Measurements from ENCODE around the gene DEPDC5. TPM values are rescaled to one million over a fixed set of nuclear protein-coding genes. Genes with fewer than 3 reads are reported as not detected.

Gene DEPDC5
- total and polyA plus RNA-seq, 9 of the 15 experiments (the other 6 are each of a cell fraction or from before 2014, with no cell fraction given): 2.3 to 12.3 (median 10.7) TPM

DNA sequence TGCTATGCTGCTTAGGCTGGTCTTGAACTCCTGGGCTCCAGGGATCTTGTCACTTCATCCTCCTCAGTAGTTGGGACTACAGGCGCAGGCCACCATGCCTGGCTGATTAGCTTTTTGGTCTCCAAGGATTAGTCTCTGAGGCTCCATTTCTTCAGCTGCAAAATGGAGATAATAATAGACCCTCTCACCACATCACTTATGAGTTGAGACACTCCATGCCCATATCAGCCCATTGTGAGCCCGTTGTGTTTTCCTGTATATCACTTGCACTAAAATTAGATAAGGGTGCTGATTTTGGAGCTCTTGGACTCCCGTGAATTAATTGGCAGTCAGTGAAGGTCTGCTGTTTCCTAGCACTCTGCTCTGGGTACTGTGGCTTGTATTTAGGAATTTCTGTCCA is 36.0 kb downstream of the DEPDC5 start (continued):
- TF ChIP-seq, protein P1, sequence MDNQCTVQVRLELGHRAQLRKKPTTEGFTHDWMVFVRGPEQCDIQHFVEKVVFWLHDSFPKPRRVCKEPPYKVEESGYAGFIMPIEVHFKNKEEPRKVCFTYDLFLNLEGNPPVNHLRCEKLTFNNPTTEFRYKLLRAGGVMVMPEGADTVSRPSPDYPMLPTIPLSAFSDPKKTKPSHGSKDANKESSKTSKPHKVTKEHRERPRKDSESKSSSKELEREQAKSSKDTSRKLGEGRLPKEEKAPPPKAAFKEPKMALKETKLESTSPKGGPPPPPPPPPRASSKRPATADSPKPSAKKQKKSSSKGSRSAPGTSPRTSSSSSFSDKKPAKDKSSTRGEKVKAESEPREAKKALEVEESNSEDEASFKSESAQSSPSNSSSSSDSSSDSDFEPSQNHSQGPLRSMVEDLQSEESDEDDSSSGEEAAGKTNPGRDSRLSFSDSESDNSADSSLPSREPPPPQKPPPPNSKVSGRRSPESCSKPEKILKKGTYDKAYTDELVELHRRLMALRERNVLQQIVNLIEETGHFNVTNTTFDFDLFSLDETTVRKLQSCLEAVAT (IDR thresholded peaks at IDR 0.05): no peak
- TF ChIP-seq, protein P2, sequence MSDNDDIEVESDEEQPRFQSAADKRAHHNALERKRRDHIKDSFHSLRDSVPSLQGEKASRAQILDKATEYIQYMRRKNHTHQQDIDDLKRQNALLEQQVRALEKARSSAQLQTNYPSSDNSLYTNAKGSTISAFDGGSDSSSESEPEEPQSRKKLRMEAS (CRISPR knock-in tag; IDR thresholded peaks at IDR 0.05): no peak
- TF ChIP-seq ZBTB1 (CRISPR knock-in tag; IDR thresholded peaks at IDR 0.05; ENCODE audit: borderline replicate concordance, low read depth) (no peak), ZNF232 (CRISPR knock-in tag; IDR thresholded peaks at IDR 0.05) (no peak), SRSF1 (IDR thresholded peaks at IDR 0.05; ENCODE audit: low read depth, low read length) (no peak), CBFA2T3 (IDR thresholded peaks at IDR 0.05) (peak; percentile 55), FOXK1 (CRISPR knock-in tag; IDR thresholded peaks at IDR 0.05; ENCODE audit: borderline replicate concordance) (no peak), LCOR (CRISPR knock-in tag; IDR thresholded peaks at IDR 0.05) (no peak), SRF (CRISPR knock-in tag; IDR thresholded peaks at IDR 0.05) (no peak), CBFA2T2 (conservative IDR thresholded peaks at IDR 0.05) (peak; percentile 34; the same call in 1 of the 2 replicates), SMAD3 (CRISPR knock-in tag; conservative IDR thresholded peaks at IDR 0.05) (no peak), ZNF143 (CRISPR knock-in tag; IDR thresholded peaks at IDR 0.05) (no peak), TCF3 (CRISPR knock-in tag; IDR thresholded peaks at IDR 0.05) (peak; percentile 54; the same call in 1 of the 2 replicates)
- TF ChIP-seq, protein P3, sequence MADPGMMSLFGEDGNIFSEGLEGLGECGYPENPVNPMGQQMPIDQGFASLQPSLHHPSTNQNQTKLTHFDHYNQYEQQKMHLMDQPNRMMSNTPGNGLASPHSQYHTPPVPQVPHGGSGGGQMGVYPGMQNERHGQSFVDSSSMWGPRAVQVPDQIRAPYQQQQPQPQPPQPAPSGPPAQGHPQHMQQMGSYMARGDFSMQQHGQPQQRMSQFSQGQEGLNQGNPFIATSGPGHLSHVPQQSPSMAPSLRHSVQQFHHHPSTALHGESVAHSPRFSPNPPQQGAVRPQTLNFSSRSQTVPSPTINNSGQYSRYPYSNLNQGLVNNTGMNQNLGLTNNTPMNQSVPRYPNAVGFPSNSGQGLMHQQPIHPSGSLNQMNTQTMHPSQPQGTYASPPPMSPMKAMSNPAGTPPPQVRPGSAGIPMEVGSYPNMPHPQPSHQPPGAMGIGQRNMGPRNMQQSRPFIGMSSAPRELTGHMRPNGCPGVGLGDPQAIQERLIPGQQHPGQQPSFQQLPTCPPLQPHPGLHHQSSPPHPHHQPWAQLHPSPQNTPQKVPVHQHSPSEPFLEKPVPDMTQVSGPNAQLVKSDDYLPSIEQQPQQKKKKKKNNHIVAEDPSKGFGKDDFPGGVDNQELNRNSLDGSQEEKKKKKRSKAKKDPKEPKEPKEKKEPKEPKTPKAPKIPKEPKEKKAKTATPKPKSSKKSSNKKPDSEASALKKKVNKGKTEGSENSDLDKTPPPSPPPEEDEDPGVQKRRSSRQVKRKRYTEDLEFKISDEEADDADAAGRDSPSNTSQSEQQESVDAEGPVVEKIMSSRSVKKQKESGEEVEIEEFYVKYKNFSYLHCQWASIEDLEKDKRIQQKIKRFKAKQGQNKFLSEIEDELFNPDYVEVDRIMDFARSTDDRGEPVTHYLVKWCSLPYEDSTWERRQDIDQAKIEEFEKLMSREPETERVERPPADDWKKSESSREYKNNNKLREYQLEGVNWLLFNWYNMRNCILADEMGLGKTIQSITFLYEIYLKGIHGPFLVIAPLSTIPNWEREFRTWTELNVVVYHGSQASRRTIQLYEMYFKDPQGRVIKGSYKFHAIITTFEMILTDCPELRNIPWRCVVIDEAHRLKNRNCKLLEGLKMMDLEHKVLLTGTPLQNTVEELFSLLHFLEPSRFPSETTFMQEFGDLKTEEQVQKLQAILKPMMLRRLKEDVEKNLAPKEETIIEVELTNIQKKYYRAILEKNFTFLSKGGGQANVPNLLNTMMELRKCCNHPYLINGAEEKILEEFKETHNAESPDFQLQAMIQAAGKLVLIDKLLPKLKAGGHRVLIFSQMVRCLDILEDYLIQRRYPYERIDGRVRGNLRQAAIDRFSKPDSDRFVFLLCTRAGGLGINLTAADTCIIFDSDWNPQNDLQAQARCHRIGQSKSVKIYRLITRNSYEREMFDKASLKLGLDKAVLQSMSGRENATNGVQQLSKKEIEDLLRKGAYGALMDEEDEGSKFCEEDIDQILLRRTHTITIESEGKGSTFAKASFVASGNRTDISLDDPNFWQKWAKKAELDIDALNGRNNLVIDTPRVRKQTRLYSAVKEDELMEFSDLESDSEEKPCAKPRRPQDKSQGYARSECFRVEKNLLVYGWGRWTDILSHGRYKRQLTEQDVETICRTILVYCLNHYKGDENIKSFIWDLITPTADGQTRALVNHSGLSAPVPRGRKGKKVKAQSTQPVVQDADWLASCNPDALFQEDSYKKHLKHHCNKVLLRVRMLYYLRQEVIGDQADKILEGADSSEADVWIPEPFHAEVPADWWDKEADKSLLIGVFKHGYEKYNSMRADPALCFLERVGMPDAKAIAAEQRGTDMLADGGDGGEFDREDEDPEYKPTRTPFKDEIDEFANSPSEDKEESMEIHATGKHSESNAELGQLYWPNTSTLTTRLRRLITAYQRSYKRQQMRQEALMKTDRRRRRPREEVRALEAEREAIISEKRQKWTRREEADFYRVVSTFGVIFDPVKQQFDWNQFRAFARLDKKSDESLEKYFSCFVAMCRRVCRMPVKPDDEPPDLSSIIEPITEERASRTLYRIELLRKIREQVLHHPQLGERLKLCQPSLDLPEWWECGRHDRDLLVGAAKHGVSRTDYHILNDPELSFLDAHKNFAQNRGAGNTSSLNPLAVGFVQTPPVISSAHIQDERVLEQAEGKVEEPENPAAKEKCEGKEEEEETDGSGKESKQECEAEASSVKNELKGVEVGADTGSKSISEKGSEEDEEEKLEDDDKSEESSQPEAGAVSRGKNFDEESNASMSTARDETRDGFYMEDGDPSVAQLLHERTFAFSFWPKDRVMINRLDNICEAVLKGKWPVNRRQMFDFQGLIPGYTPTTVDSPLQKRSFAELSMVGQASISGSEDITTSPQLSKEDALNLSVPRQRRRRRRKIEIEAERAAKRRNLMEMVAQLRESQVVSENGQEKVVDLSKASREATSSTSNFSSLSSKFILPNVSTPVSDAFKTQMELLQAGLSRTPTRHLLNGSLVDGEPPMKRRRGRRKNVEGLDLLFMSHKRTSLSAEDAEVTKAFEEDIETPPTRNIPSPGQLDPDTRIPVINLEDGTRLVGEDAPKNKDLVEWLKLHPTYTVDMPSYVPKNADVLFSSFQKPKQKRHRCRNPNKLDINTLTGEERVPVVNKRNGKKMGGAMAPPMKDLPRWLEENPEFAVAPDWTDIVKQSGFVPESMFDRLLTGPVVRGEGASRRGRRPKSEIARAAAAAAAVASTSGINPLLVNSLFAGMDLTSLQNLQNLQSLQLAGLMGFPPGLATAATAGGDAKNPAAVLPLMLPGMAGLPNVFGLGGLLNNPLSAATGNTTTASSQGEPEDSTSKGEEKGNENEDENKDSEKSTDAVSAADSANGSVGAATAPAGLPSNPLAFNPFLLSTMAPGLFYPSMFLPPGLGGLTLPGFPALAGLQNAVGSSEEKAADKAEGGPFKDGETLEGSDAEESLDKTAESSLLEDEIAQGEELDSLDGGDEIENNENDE (IDR thresholded peaks at IDR 0.05; ENCODE audit: low read depth, low read length): no peak
- TF ChIP-seq, protein P4, sequence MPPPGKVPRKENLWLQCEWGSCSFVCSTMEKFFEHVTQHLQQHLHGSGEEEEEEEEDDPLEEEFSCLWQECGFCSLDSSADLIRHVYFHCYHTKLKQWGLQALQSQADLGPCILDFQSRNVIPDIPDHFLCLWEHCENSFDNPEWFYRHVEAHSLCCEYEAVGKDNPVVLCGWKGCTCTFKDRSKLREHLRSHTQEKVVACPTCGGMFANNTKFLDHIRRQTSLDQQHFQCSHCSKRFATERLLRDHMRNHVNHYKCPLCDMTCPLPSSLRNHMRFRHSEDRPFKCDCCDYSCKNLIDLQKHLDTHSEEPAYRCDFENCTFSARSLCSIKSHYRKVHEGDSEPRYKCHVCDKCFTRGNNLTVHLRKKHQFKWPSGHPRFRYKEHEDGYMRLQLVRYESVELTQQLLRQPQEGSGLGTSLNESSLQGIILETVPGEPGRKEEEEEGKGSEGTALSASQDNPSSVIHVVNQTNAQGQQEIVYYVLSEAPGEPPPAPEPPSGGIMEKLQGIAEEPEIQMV (tag; conservative IDR thresholded peaks at IDR 0.05; ENCODE audit: low read depth): no peak

Data from K562 (cell line).